ENCODE results near the gene GFM1.

GFM1 gene

DNA sequence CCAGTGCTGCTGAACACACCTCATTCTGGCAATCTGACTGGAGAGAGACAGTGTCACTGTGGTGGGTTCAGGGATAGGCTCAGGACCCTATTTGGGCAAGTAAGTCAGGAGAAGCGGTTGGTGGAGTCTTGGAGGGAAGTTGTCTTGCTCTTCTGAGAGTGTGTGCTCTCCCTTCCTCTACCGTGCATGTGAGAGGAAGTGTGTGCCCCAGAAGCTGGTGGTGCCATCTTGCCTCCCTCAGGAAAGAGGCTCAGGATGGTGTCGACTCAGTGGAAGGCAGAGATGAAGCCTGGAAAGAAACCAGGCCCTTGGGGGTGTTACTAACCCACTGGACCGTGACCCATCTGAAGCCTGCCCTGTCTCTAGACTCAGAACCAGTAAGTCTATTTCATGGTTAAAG is 94.8 kb downstream of the GFM1 start:
- Mint-ChIP-seq H3K27me3 (ENCODE audit: low read depth) (no peaks in the 10 kb centered on the region), H3K36me3 (ENCODE audit: low read depth) (no peaks in the 10 kb centered on the region), H3K4me3 (no peak overlapping the region), H3K9me3 (peaks cover 9% of the 10 kb centered on the region), H3K4me1 (ENCODE audit: low read depth) (peaks cover 10% of the 10 kb centered on the region), H3K27ac (no peak overlapping the region)
- DNase-seq (ENCODE audit: low spot score): no peak

DNA sequence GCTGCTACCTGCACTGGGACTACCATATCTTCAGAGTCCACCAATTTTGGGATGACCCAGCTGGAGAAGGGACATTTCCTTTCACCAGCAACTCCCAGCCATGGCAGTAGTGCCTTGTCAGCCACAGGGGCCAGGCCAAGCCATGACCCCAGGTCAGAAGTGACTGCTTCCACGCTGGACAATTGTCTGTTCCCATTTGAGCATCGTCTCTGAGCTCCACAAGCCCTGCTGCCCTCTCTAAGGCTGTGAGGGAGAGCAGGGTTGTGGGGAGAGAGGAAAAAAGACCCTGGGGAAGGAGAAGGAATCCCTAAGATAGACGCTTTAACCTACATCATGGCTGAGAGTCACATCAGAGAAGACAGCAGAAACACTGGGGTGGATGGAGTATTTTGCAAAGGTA is 95.3 kb downstream of the GFM1 start:
- Mint-ChIP-seq H3K27ac (no peak overlapping the region), H3K4me1 (ENCODE audit: low read depth) (peaks cover 10% of the 10 kb centered on the region), H3K27me3 (ENCODE audit: low read depth) (no peaks in the 10 kb centered on the region), H3K36me3 (ENCODE audit: low read depth) (no peaks in the 10 kb centered on the region), H3K4me3 (no peak overlapping the region), H3K9me3 (peaks cover 9% of the 10 kb centered on the region)
- no peak for DNase-seq (ENCODE audit: low spot score)

Data from T-helper 2 cell treated with Interferon-gamma antibody and Interleukin-4, amounts not matched to agents 5 μg/mL and 100 μg/mL, for 36 hours (primary cell).